AG04449 (cell line): ENCODE measurements around the gene XRRA1.

Source experiments
- CTCF ChIA-PET: fragments of 350-600 bp; formaldehyde crosslinking; extraction: SDS; loops from one replicate; lab custom pipeline; 2021; ENCODE audit warnings: antibody characterized with exemption; lab: Yijun Ruan, JAX
- POLR2A ChIA-PET: fragments of 400-600, 350-600 bp; formaldehyde crosslinking; extraction: SDS; loops from one replicate; lab custom pipeline; 2020; ENCODE audit warnings: antibody characterized with exemption, inconsistent platforms; lab: Yijun Ruan, JAX
- DNase-seq: peaks from one replicate; pipeline ENCODE4 v3.0.0-alpha.2; 2010; ENCODE audit warnings: low read depth, low spot score
- H3K4me3 ChIP-seq: 2 replicates; pipeline ENCODE4 v1.5.1; 2011; ENCODE audit warnings: low read depth, mild to moderate bottlenecking, control low read depth, low read length
- CTCF ChIP-seq: IDR thresholded peaks from one replicate; pipeline ENCODE4 v1.5.1; 2011; ENCODE audit warnings: mild to moderate bottlenecking, moderate library complexity, low read length, control low read depth, inconsistent platforms; ENCODE audit not compliant: insufficient read depth; ENCODE audit errors: missing control alignments

XRRA1 gene

GRCh38 chr11:74935285-74935684, 13.6 kb downstream of the XRRA1 start:
- DNase-seq = no peak
- ChIA-PET CTCF (interaction anchor here (3.0 to 11.0 kb wide), 4 partner anchors 9 to 314 kb away, joined by 9 to 127 read pairs (median 40); no protein-coding TSS in a partner anchor), POLR2A (no interaction called here)
- H3K4me3 ChIP-seq = no peak overlapping the region
- TF ChIP-seq CTCF = no peak

GRCh38 chr11:74933765-74934164, 15.1 kb downstream of the XRRA1 start:
- DNase-seq = no peak
- TF ChIP-seq CTCF = no peak
- CTCF ChIA-PET = interaction anchor here (0.9 to 11.7 kb wide), 7 partner anchors 11 to 316 kb away, joined by 3 to 149 read pairs (median 58); partner anchors contain the start of gene TPBGL
- POLR2A ChIA-PET = no interaction called here
- H3K4me3 ChIP-seq = no peak overlapping the region

GRCh38 chr11:74932797-74933196, 16.1 kb downstream of the XRRA1 start:
- ChIA-PET CTCF (interaction anchor here (1.0 to 11.7 kb wide), 10 partner anchors 6 to 317 kb away, joined by 3 to 149 read pairs (median 25); partner anchors contain the start of gene TPBGL), POLR2A (no interaction called here)
- no peak for DNase-seq

GRCh38 chr11:74932169-74932568, 16.7 kb downstream of the XRRA1 start:
- ChIA-PET POLR2A (interaction anchor here (0.7 to 1.0 kb wide), 2 partner anchors 17 to 56 kb away, joined by 3 read pairs; partner anchors contain the start of genes NEU3, SPCS2 and XRRA1), CTCF (interaction anchor here (0.8 to 11.7 kb wide), 14 partner anchors 7 to 453 kb away, joined by 3 to 149 read pairs (median 8); partner anchors contain the start of gene TPBGL)
- no peak overlapping the region for H3K4me3 ChIP-seq
- no peak for TF ChIP-seq CTCF
- no peak for DNase-seq

More at GRCh38 chr11:74932797-74933196, 16.1 kb downstream of the XRRA1 start:
- no peak overlapping the region for H3K4me3 ChIP-seq
- TF ChIP-seq CTCF = no peak

- no peak overlapping the region for H3K4me3 ChIP-seq
- peak; percentile 76 for TF ChIP-seq CTCF
- peak; percentile 74 for DNase-seq
- POLR2A ChIA-PET = interaction anchor here (1.2 kb wide), 1 partner anchor 59 kb away, joined by 3 read pairs; the partner anchor contains the start of gene NEU3
- CTCF ChIA-PET = interaction anchor here (0.7 to 11.7 kb wide), 60 partner anchors 9 to 480 kb away, joined by 3 to 149 read pairs (median 4); partner anchors contain the start of genes NEU3 and TPBGL
Measured at GRCh38 chr11:74929431-74930363, 19.2 kb downstream of the XRRA1 start.
